C4-2B (cell line): Measurements from ENCODE around the gene MIEN1.

Source experiments
- ZFX ChIP-seq: fragments of 450-650 bp; IDR thresholded peaks from 2 replicates; pipeline ENCODE4 v1.6.1; 2017
- TF ChIP-seq, protein P1 (sequence below): fragments of 450-650 bp; conservative IDR thresholded peaks from 2 replicates; pipeline ENCODE4 v1.5.1; 2017; ENCODE audit warnings: mild to moderate bottlenecking

DNA sequence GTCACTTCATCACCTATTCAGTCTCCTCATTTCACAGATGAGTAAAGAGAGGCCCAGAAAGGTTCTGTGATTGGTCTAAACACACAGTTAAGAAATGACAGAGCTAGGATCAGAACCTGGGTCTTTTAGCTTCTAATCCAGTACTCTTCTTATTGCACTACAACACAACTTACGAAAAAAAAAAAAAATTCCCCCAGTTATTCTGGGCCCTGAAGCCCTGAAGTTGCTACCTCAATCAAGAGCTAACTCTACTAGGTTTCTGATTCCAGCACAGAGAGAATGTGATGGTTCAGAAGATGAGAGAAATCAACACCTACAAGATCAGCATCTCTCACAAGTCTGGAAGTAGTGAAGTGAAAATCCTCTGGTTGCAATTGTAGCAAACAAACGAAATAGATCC lies 44.7 kb upstream of the MIEN1 start:
- TF ChIP-seq, protein P1, sequence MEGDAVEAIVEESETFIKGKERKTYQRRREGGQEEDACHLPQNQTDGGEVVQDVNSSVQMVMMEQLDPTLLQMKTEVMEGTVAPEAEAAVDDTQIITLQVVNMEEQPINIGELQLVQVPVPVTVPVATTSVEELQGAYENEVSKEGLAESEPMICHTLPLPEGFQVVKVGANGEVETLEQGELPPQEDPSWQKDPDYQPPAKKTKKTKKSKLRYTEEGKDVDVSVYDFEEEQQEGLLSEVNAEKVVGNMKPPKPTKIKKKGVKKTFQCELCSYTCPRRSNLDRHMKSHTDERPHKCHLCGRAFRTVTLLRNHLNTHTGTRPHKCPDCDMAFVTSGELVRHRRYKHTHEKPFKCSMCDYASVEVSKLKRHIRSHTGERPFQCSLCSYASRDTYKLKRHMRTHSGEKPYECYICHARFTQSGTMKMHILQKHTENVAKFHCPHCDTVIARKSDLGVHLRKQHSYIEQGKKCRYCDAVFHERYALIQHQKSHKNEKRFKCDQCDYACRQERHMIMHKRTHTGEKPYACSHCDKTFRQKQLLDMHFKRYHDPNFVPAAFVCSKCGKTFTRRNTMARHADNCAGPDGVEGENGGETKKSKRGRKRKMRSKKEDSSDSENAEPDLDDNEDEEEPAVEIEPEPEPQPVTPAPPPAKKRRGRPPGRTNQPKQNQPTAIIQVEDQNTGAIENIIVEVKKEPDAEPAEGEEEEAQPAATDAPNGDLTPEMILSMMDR: no peak
- no peak for TF ChIP-seq ZFX
